SK-N-SH (cell line): ENCODE measurements around the gene SKA2. TPM values are rescaled to one million over a fixed set of nuclear protein-coding genes. Genes with fewer than 3 reads are reported as not detected.
A peak's percentile ranks its signal among the peaks of the same experiment; 100 is the strongest.

Experiments
- CTCF ChIA-PET: fragments of 300-600, 350-600 bp; formaldehyde crosslinking; extraction: SDS; loops from one replicate; lab custom pipeline; 2021; lab: Yijun Ruan, JAX
- POLR2A ChIA-PET: fragments of 350-600 bp; sonication (Branson Sonifier 250); formaldehyde crosslinking; extraction: SDS; loops from one replicate; lab custom pipeline; 2020; ENCODE audit warnings: antibody characterized with exemption, inconsistent platforms; lab: Yijun Ruan, JAX
- DNase-seq: peaks from one replicate; pipeline ENCODE4 v3.0.0; 2012
- H2AFZ ChIP-seq: fragments of 200-600 bp; sonication (generic); 2 replicates; pipeline ENCODE4 v1.8.1; 2016; ENCODE audit warnings: antibody characterized with exemption, mild to moderate bottlenecking, low read depth
- H3F3A ChIP-seq: fragments of 200-600 bp; sonication (generic); replicated peaks from 2 replicates; pipeline ENCODE3; 2016; ENCODE audit warnings: antibody characterized with exemption, mild to moderate bottlenecking; ENCODE audit not compliant: insufficient read depth
- H3K27ac ChIP-seq, 2 experiments: fragments of 200-500 bp in 1 of 2; fragments of 200-600 bp in 1 of 2; sonication (Bioruptor generic) in 1 of 2; sonication (generic), shearing (Covaris generic) in 1 of 2; 2 replicates each; pipeline versions ENCODE4 v1.5.1 to v1.6.1; 2014 to 2016; ENCODE audit warnings: low read depth in 2 of 2, inconsistent platforms in 1 of 2, low read length in 1 of 2, mild to moderate bottlenecking in 1 of 2, mixed read lengths in 1 of 2
- H3K27me3 ChIP-seq: fragments of 200-600 bp; sonication (generic), shearing (Covaris generic); 2 replicates; pipeline ENCODE4 v1.6.1; 2016; ENCODE audit warnings: mixed run types; ENCODE audit not compliant: insufficient read depth
- H3K36me3 ChIP-seq, 2 experiments: fragments of 200-500 bp in 1 of 2; fragments of 200-600 bp in 1 of 2; sonication (Bioruptor generic) in 1 of 2; sonication (generic) in 1 of 2; replicated peaks in 1 of 2; 2 replicates each; pipeline versions ENCODE3 to v1.5.1; 2014 to 2016; ENCODE audit warnings: low read length in 1 of 2, mild to moderate bottlenecking in 1 of 2; ENCODE audit not compliant: insufficient read depth in 2 of 2, control insufficient read depth in 1 of 2
- H3K4me1 ChIP-seq, 2 experiments: fragments of 200-500 bp in 1 of 2; fragments of 200-600 bp in 1 of 2; sonication (Bioruptor generic) in 1 of 2; sonication (generic), shearing (Covaris generic) in 1 of 2; 2 replicates each; pipeline versions ENCODE4 v1.5.1 to v1.6.1; 2014 to 2016; ENCODE audit warnings: low read depth in 1 of 2, low read length in 1 of 2, mixed run types in 1 of 2; ENCODE audit not compliant: insufficient read depth in 2 of 2, control insufficient read depth in 1 of 2
- H3K4me2 ChIP-seq: fragments of 200-600 bp; sonication (generic), shearing (Covaris generic); 2 replicates; pipeline ENCODE4 v1.6.1; 2017; ENCODE audit warnings: mixed run types
- H3K4me3 ChIP-seq, 2 experiments: fragments of 200-500 bp in 1 of 2; fragments of 200-600 bp in 1 of 2; sonication (Bioruptor generic) in 1 of 2; sonication (generic), shearing (Covaris generic) in 1 of 2; 2 replicates each; pipeline versions ENCODE4 v1.5.1 to v1.8.1; 2014 to 2016; ENCODE audit warnings: low read depth in 2 of 2, inconsistent platforms in 1 of 2, low read length in 1 of 2, mild to moderate bottlenecking in 1 of 2, mixed read lengths in 1 of 2, moderate library complexity in 1 of 2
- H3K79me2 ChIP-seq: fragments of 200-600 bp; sonication (generic); 2 replicates; pipeline ENCODE4 v1.8.1; 2017; ENCODE audit warnings: mild to moderate bottlenecking; ENCODE audit not compliant: insufficient read depth
- H3K9ac ChIP-seq: fragments of 200-600 bp; sonication (generic); 2 replicates; pipeline ENCODE4 v1.6.1; 2017; ENCODE audit warnings: mixed run types
- H3K9me2 ChIP-seq: fragments of 200-600 bp; sonication (generic); 2 replicates; pipeline ENCODE4 v1.6.1; 2017; ENCODE audit warnings: mixed run types
- H3K9me3 ChIP-seq: fragments of 200-600 bp; sonication (generic); 2 replicates; pipeline ENCODE4 v1.6.1; 2017; ENCODE audit warnings: mixed run types, mild to moderate bottlenecking, moderate library complexity
- H4K20me1 ChIP-seq: fragments of 200-600 bp; sonication (generic); 2 replicates; pipeline ENCODE4 v1.6.1; 2017; ENCODE audit warnings: mild to moderate bottlenecking, mixed run types; ENCODE audit not compliant: insufficient read depth
- ELF1 ChIP-seq: IDR thresholded peaks from 2 replicates; pipeline ENCODE4 v1.4.0; 2012
- EP300 ChIP-seq, 2 experiments: IDR thresholded peaks; 2 replicates each; pipeline versions ENCODE4 v1.4.0 to v1.6.1; 2012; ENCODE audit warnings: borderline replicate concordance in 1 of 2, low read depth in 1 of 2, low read length in 1 of 2
- EZH2phosphoT487 ChIP-seq: fragments of 200-600 bp; sonication (generic); IDR thresholded peaks from 2 replicates; pipeline ENCODE4 v1.6.1; 2017; ENCODE audit warnings: low read depth, mixed run types, mild to moderate bottlenecking, antibody characterized with exemption, moderate library complexity, borderline replicate concordance
- FOSL2 ChIP-seq: IDR thresholded peaks from 2 replicates; pipeline ENCODE4 v1.4.0; 2012; ENCODE audit warnings: low read depth, mild to moderate bottlenecking, moderate library complexity, borderline replicate concordance
- GABPA ChIP-seq: IDR thresholded peaks from 2 replicates; pipeline ENCODE4 v1.4.0; 2012; ENCODE audit warnings: low read depth, mild to moderate bottlenecking
- GATA2 ChIP-seq: sonication (generic); formaldehyde crosslinking; IDR thresholded peaks from 2 replicates; pipeline ENCODE4 v1.5.0; 2020; ENCODE audit warnings: mild to moderate bottlenecking, missing genetic modification reagents
- IRF3 ChIP-seq: fragments of 150-350 bp; IDR thresholded peaks from 2 replicates; pipeline ENCODE4 v1.6.1; 2016; ENCODE audit warnings: mild to moderate bottlenecking, low read depth, low read length
- NFIC ChIP-seq: IDR thresholded peaks from 2 replicates; pipeline ENCODE4 v1.4.0; 2012; ENCODE audit warnings: borderline replicate concordance
- NRF1 ChIP-seq: IDR thresholded peaks from 2 replicates; pipeline ENCODE4 v1.6.1; 2012; ENCODE audit warnings: low read depth, mild to moderate bottlenecking, low read length
- PBX3 ChIP-seq: IDR thresholded peaks from 2 replicates; pipeline ENCODE4; 2012
- RFX5 ChIP-seq: IDR thresholded peaks from 2 replicates; pipeline ENCODE4 v1.6.1; 2012; ENCODE audit warnings: mild to moderate bottlenecking, improper control_type of control experiment, low read length
- RXRA ChIP-seq: IDR thresholded peaks from 2 replicates; pipeline ENCODE4 v1.4.0; 2012; ENCODE audit warnings: low read depth, mild to moderate bottlenecking, borderline replicate concordance
- SIN3A ChIP-seq: IDR thresholded peaks from 2 replicates; pipeline ENCODE4 v1.6.1; 2012; ENCODE audit warnings: low read depth, mild to moderate bottlenecking, low read length, moderate library complexity, borderline replicate concordance
- TAF1 ChIP-seq: IDR thresholded peaks from 2 replicates; pipeline ENCODE4 v1.6.1; 2012; ENCODE audit warnings: low read depth, mild to moderate bottlenecking, low read length, moderate library complexity, borderline replicate concordance
- TEAD4 ChIP-seq: IDR thresholded peaks from 2 replicates; pipeline ENCODE4 v1.4.0; 2012; ENCODE audit warnings: mild to moderate bottlenecking, borderline replicate concordance; ENCODE audit not compliant: insufficient read depth
- USF1 ChIP-seq: IDR thresholded peaks from 2 replicates; pipeline ENCODE4 v1.4.0; 2012; ENCODE audit warnings: low read depth, borderline replicate concordance
- USF2 ChIP-seq: fragments of 150-350 bp; IDR thresholded peaks from 2 replicates; pipeline ENCODE4 v1.6.1; 2017; ENCODE audit warnings: antibody characterized with exemption, low read length, low read depth, borderline replicate concordance
- WGBS: methylation state at CpG from one replicate; pipeline ENCODE4 v1.1.6; 2017; ENCODE audit warnings: low lambda C conversion rate; 5-methylcytosine and 5-hydroxymethylcytosine counted together
- polyA plus RNA-seq, 3 experiments: library from polyadenylated mRNA; depleted of rRNA; stranded (reverse); fragments of >200 nt; gene quantifications; 2 replicates each; pipeline ENCODE4 v1.2.3, GENCODE V29; 2012

Gene SKA2
- polyA plus RNA-seq, 1 of the 3 experiments (the other 2 are of a cell fraction), result 12.8 TPM

- DNase-seq, result no peak
- POLR2A ChIA-PET, result no interaction called here
Observed at GRCh38 chr17:59149841-59150511, 5.0 kb downstream of the SKA2 start.

More at GRCh38 chr17:59149841-59150511, 5.0 kb downstream of the SKA2 start:
- peaks cover 95% of the 10 kb centered on the region for H3K79me2 ChIP-seq
- TF ChIP-seq IRF3 (no peak), EP300 (IDR thresholded peaks at IDR 0.05; ENCODE audit: borderline replicate concordance in 1 of 2, low read depth in 1 of 2, low read length in 1 of 2) (no peak), TAF1 (no peak), EZH2phosphoT487 (no peak), USF1 (no peak), USF2 (no peak), NFIC (no peak), RFX5 (no peak), FOSL2 (no peak), PBX3 (no peak), NRF1 (no peak), RXRA (no peak), TEAD4 (no peak), GATA2 (CRISPR knock-in tag) (no peak), GABPA (no peak), ELF1 (no peak), SIN3A (no peak)
- H3K36me3 ChIP-seq, result peaks cover 0 to 3% of the 10 kb centered on the region in 2 experiments
- H3K4me1 ChIP-seq, result peaks cover 11 to 19% of the 10 kb centered on the region in 2 experiments; a peak in 3 of 4 replicates
- no peaks in the 10 kb centered on the region for H3K9me2 ChIP-seq
- no peaks in the 10 kb centered on the region for H3K27me3 ChIP-seq
- no peaks in the 10 kb centered on the region for H4K20me1 ChIP-seq
- WGBS, result 91% methylated on average over 5 of the region's 5 CpGs
- no peak overlapping the region for H2AFZ ChIP-seq
- no peaks in the 10 kb centered on the region for H3K9me3 ChIP-seq
- peaks cover 40% of the 10 kb centered on the region for H3F3A ChIP-seq
- CTCF ChIA-PET, result interaction anchor here (1.4 kb wide), 1 partner anchor 13 kb away, joined by 3 read pairs; no protein-coding TSS in a partner anchor
- no peak overlapping the region for H3K9ac ChIP-seq
- H3K4me2 ChIP-seq, result 0 out of 2 replicates have a peak overlapping the region, but pooled peaks have one; percentile 11
- H3K4me3 ChIP-seq, result no peak overlapping the region
- H3K27ac ChIP-seq, result peak overlapping the region in 1 of 2 experiments; percentile 85; a peak in 2 of 4 replicates
